SK-N-SH (cell line): ENCODE data around the gene FN3K. TPM values are rescaled to one million over a fixed set of nuclear protein-coding genes. Genes with fewer than 3 reads are reported as not detected.

Source experiments
- CTCF ChIA-PET: fragments of 300-600, 350-600 bp; formaldehyde crosslinking; extraction: SDS; loops from one replicate; lab custom pipeline; 2021; lab: Yijun Ruan, JAX
- POLR2A ChIA-PET: fragments of 350-600 bp; sonication (Branson Sonifier 250); formaldehyde crosslinking; extraction: SDS; loops from one replicate; lab custom pipeline; 2020; ENCODE audit warnings: antibody characterized with exemption, inconsistent platforms; lab: Yijun Ruan, JAX
- DNase-seq: peaks from one replicate; pipeline ENCODE4 v3.0.0; 2012
- H2AFZ ChIP-seq: fragments of 200-600 bp; sonication (generic); 2 replicates; pipeline ENCODE4 v1.8.1; 2016; ENCODE audit warnings: antibody characterized with exemption, mild to moderate bottlenecking, low read depth
- H3F3A ChIP-seq: fragments of 200-600 bp; sonication (generic); replicated peaks from 2 replicates; pipeline ENCODE3; 2016; ENCODE audit warnings: antibody characterized with exemption, mild to moderate bottlenecking; ENCODE audit not compliant: insufficient read depth
- H3K27ac ChIP-seq, 2 experiments: fragments of 200-500 bp in 1 of 2; fragments of 200-600 bp in 1 of 2; sonication (Bioruptor generic) in 1 of 2; sonication (generic), shearing (Covaris generic) in 1 of 2; 2 replicates each; pipeline versions ENCODE4 v1.5.1 to v1.6.1; 2014 to 2016; ENCODE audit warnings: low read depth in 2 of 2, inconsistent platforms in 1 of 2, low read length in 1 of 2, mild to moderate bottlenecking in 1 of 2, mixed read lengths in 1 of 2
- H3K27me3 ChIP-seq: fragments of 200-600 bp; sonication (generic), shearing (Covaris generic); 2 replicates; pipeline ENCODE4 v1.6.1; 2016; ENCODE audit warnings: mixed run types; ENCODE audit not compliant: insufficient read depth
- H3K36me3 ChIP-seq, 2 experiments: fragments of 200-500 bp in 1 of 2; fragments of 200-600 bp in 1 of 2; sonication (Bioruptor generic) in 1 of 2; sonication (generic) in 1 of 2; replicated peaks in 1 of 2; 2 replicates each; pipeline versions ENCODE3 to v1.5.1; 2014 to 2016; ENCODE audit warnings: low read length in 1 of 2, mild to moderate bottlenecking in 1 of 2; ENCODE audit not compliant: insufficient read depth in 2 of 2, control insufficient read depth in 1 of 2
- H3K4me1 ChIP-seq, 2 experiments: fragments of 200-500 bp in 1 of 2; fragments of 200-600 bp in 1 of 2; sonication (Bioruptor generic) in 1 of 2; sonication (generic), shearing (Covaris generic) in 1 of 2; 2 replicates each; pipeline versions ENCODE4 v1.5.1 to v1.6.1; 2014 to 2016; ENCODE audit warnings: low read depth in 1 of 2, low read length in 1 of 2, mixed run types in 1 of 2; ENCODE audit not compliant: insufficient read depth in 2 of 2, control insufficient read depth in 1 of 2
- H3K4me2 ChIP-seq: fragments of 200-600 bp; sonication (generic), shearing (Covaris generic); 2 replicates; pipeline ENCODE4 v1.6.1; 2017; ENCODE audit warnings: mixed run types
- H3K4me3 ChIP-seq, 2 experiments: fragments of 200-500 bp in 1 of 2; fragments of 200-600 bp in 1 of 2; sonication (Bioruptor generic) in 1 of 2; sonication (generic), shearing (Covaris generic) in 1 of 2; 2 replicates each; pipeline versions ENCODE4 v1.5.1 to v1.8.1; 2014 to 2016; ENCODE audit warnings: low read depth in 2 of 2, inconsistent platforms in 1 of 2, low read length in 1 of 2, mild to moderate bottlenecking in 1 of 2, mixed read lengths in 1 of 2, moderate library complexity in 1 of 2
- H3K79me2 ChIP-seq: fragments of 200-600 bp; sonication (generic); 2 replicates; pipeline ENCODE4 v1.8.1; 2017; ENCODE audit warnings: mild to moderate bottlenecking; ENCODE audit not compliant: insufficient read depth
- H3K9ac ChIP-seq: fragments of 200-600 bp; sonication (generic); 2 replicates; pipeline ENCODE4 v1.6.1; 2017; ENCODE audit warnings: mixed run types
- H3K9me2 ChIP-seq: fragments of 200-600 bp; sonication (generic); 2 replicates; pipeline ENCODE4 v1.6.1; 2017; ENCODE audit warnings: mixed run types
- H3K9me3 ChIP-seq: fragments of 200-600 bp; sonication (generic); 2 replicates; pipeline ENCODE4 v1.6.1; 2017; ENCODE audit warnings: mixed run types, mild to moderate bottlenecking, moderate library complexity
- H4K20me1 ChIP-seq: fragments of 200-600 bp; sonication (generic); 2 replicates; pipeline ENCODE4 v1.6.1; 2017; ENCODE audit warnings: mild to moderate bottlenecking, mixed run types; ENCODE audit not compliant: insufficient read depth
- CHD2 ChIP-seq: fragments of 150-350 bp; IDR thresholded peaks from 2 replicates; pipeline ENCODE4 v1.6.1; 2018; ENCODE audit warnings: low read length; ENCODE audit not compliant: partially characterized antibody
- EZH2phosphoT487 ChIP-seq: fragments of 200-600 bp; sonication (generic); IDR thresholded peaks from 2 replicates; pipeline ENCODE4 v1.6.1; 2017; ENCODE audit warnings: low read depth, mixed run types, mild to moderate bottlenecking, antibody characterized with exemption, moderate library complexity, borderline replicate concordance
- FOSL2 ChIP-seq: IDR thresholded peaks from 2 replicates; pipeline ENCODE4 v1.4.0; 2012; ENCODE audit warnings: low read depth, mild to moderate bottlenecking, moderate library complexity, borderline replicate concordance
- FOXJ3 ChIP-seq: sonication (generic); formaldehyde crosslinking; IDR thresholded peaks from 2 replicates; pipeline ENCODE4 v1.5.1; 2020; ENCODE audit warnings: mild to moderate bottlenecking, missing genetic modification reagents
- IRF3 ChIP-seq: fragments of 150-350 bp; IDR thresholded peaks from 2 replicates; pipeline ENCODE4 v1.6.1; 2016; ENCODE audit warnings: mild to moderate bottlenecking, low read depth, low read length
- MEF2A ChIP-seq: IDR thresholded peaks from 2 replicates; pipeline ENCODE4 v1.4.0; 2012; ENCODE audit warnings: low read depth, borderline replicate concordance
- MXI1 ChIP-seq: IDR thresholded peaks from 2 replicates; pipeline ENCODE4 v1.6.1; 2012; ENCODE audit warnings: mild to moderate bottlenecking, low read depth, low read length, improper control_type of control experiment
- NFIC ChIP-seq: IDR thresholded peaks from 2 replicates; pipeline ENCODE4 v1.4.0; 2012; ENCODE audit warnings: borderline replicate concordance
- NRF1 ChIP-seq: IDR thresholded peaks from 2 replicates; pipeline ENCODE4 v1.6.1; 2012; ENCODE audit warnings: low read depth, mild to moderate bottlenecking, low read length
- PBX3 ChIP-seq: IDR thresholded peaks from 2 replicates; pipeline ENCODE4; 2012
- POLR2AphosphoS5 ChIP-seq: IDR thresholded peaks from 2 replicates; pipeline ENCODE4 v1.6.1; 2012; ENCODE audit warnings: low read depth, low read length
- RAD21 ChIP-seq: IDR thresholded peaks from 2 replicates; pipeline ENCODE4 v1.6.1; 2012; ENCODE audit warnings: mild to moderate bottlenecking, low read length
- RCOR1 ChIP-seq: fragments of 150-350 bp; IDR thresholded peaks from 2 replicates; pipeline ENCODE4 v1.6.1; 2017; ENCODE audit warnings: antibody characterized with exemption, low read length
- SIN3A ChIP-seq: IDR thresholded peaks from 2 replicates; pipeline ENCODE4 v1.6.1; 2012; ENCODE audit warnings: low read depth, mild to moderate bottlenecking, low read length, moderate library complexity, borderline replicate concordance
- SMC3 ChIP-seq: IDR thresholded peaks from 2 replicates; pipeline ENCODE4 v1.6.1; 2012; ENCODE audit warnings: low read depth, low read length, improper control_type of control experiment
- TAF1 ChIP-seq: IDR thresholded peaks from 2 replicates; pipeline ENCODE4 v1.6.1; 2012; ENCODE audit warnings: low read depth, mild to moderate bottlenecking, low read length, moderate library complexity, borderline replicate concordance
- TCF12 ChIP-seq: IDR thresholded peaks from 2 replicates; pipeline ENCODE4 v1.4.0; 2012
- TEAD4 ChIP-seq: IDR thresholded peaks from 2 replicates; pipeline ENCODE4 v1.4.0; 2012; ENCODE audit warnings: mild to moderate bottlenecking, borderline replicate concordance; ENCODE audit not compliant: insufficient read depth
- YY1 ChIP-seq: IDR thresholded peaks from 2 replicates; pipeline ENCODE4 v1.4.0; 2012; ENCODE audit warnings: low read depth, mild to moderate bottlenecking
- WGBS: methylation state at CpG from one replicate; pipeline ENCODE4 v1.1.6; 2017; ENCODE audit warnings: low lambda C conversion rate; 5-methylcytosine and 5-hydroxymethylcytosine counted together
- polyA plus RNA-seq, 3 experiments: library from polyadenylated mRNA; depleted of rRNA; stranded (reverse); fragments of >200 nt; gene quantifications; 2 replicates each; pipeline ENCODE4 v1.2.3, GENCODE V29; 2012
- TF ChIP-seq, protein P1 (sequence below): IDR thresholded peaks from 2 replicates; pipeline ENCODE4 v1.4.0; 2012; ENCODE audit warnings: low read depth, borderline replicate concordance
- TF ChIP-seq, protein P2 (sequence below): fragments of 150-350 bp; IDR thresholded peaks from 2 replicates; pipeline ENCODE4 v1.6.1; 2017; ENCODE audit warnings: antibody characterized with exemption, low read length, low read depth, borderline replicate concordance

FN3K gene
- polyA plus RNA-seq, 1 of the 3 experiments (the other 2 are of a cell fraction), result 9.9 TPM

GRCh38 chr17:82745524-82745923 is 10.1 kb downstream of the FN3K start:
- CTCF ChIA-PET, result no interaction called here
- no peak for DNase-seq

GRCh38 chr17:82748756-82749155 is 13.3 kb downstream of the FN3K start:
- H3K79me2 ChIP-seq, result peaks cover 14% of the 10 kb centered on the region
- no peak overlapping the region for H3K4me3 ChIP-seq
- no peak overlapping the region for H3K9ac ChIP-seq
- ChIA-PET CTCF (interaction anchor here (1.7 kb wide), 1 partner anchor 12 kb away, joined by 4 read pairs; no protein-coding TSS in a partner anchor), POLR2A (no interaction called here)
- H3K9me2 ChIP-seq, result no peaks in the 10 kb centered on the region
- peaks cover 8% of the 10 kb centered on the region for H4K20me1 ChIP-seq
- no peaks in the 10 kb centered on the region for H3K27me3 ChIP-seq
- no peak for TF ChIP-seq SMC3
- TF ChIP-seq TEAD4, result no peak
- no peak for TF ChIP-seq IRF3
- TF ChIP-seq NRF1, result no peak
- no peak for TF ChIP-seq RCOR1
- TF ChIP-seq TCF12, result no peak
- TF ChIP-seq PBX3, result no peak
- no peak for TF ChIP-seq TAF1
- TF ChIP-seq, protein P1, sequence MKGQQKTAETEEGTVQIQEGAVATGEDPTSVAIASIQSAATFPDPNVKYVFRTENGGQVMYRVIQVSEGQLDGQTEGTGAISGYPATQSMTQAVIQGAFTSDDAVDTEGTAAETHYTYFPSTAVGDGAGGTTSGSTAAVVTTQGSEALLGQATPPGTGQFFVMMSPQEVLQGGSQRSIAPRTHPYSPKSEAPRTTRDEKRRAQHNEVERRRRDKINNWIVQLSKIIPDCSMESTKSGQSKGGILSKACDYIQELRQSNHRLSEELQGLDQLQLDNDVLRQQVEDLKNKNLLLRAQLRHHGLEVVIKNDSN, result no peak
- peaks cover 6% of the 10 kb centered on the region for H3F3A ChIP-seq
- no peak overlapping the region for H3K27ac ChIP-seq
- H3K4me2 ChIP-seq, result no peak overlapping the region
- peaks cover 0 to 6% of the 10 kb centered on the region in 2 experiments; a peak in 1 of 4 replicates for H3K4me1 ChIP-seq
- H2AFZ ChIP-seq, result no peak overlapping the region
- H3K9me3 ChIP-seq, result no peaks in the 10 kb centered on the region
- WGBS, result 94% methylated on average over 16 of the region's 16 CpGs
- peaks cover 0 to 16% of the 10 kb centered on the region in 2 experiments for H3K36me3 ChIP-seq
- DNase-seq, result no peak

More at GRCh38 chr17:82745524-82745923, 10.1 kb downstream of the FN3K start:
- Histone ChIP-seq H3F3A (peaks cover 6% of the 10 kb centered on the region), H3K9me2 (no peaks in the 10 kb centered on the region), H3K4me2 (no peak overlapping the region), H2AFZ (no peak overlapping the region), H3K9me3 (peaks cover 4% of the 10 kb centered on the region; the same call in 1 of the 2 replicates), H3K27ac (no peak overlapping the region), H3K79me2 (no peaks in the 10 kb centered on the region), H3K4me3 (no peak overlapping the region), H3K4me1 (no peaks in the 10 kb centered on the region), H3K36me3 (peaks cover 16 to 39% of the 10 kb centered on the region in 2 experiments), H4K20me1 (no peaks in the 10 kb centered on the region), H3K9ac (no peak overlapping the region), H3K27me3 (no peaks in the 10 kb centered on the region)
- 73% methylated on average over 8 of the region's 8 CpGs for WGBS
- POLR2A ChIA-PET, result no interaction called here
- TF ChIP-seq EZH2phosphoT487, result no peak
- TF ChIP-seq, protein P1, result no peak
- TF ChIP-seq MXI1, result no peak
- no peak for TF ChIP-seq FOSL2
- no peak for TF ChIP-seq SMC3
- no peak for TF ChIP-seq TCF12
- no peak for TF ChIP-seq SIN3A
- TF ChIP-seq POLR2AphosphoS5, result no peak
- no peak for TF ChIP-seq NFIC
- no peak for TF ChIP-seq PBX3
- no peak for TF ChIP-seq NRF1
- no peak for TF ChIP-seq YY1
- no peak for TF ChIP-seq CHD2
- TF ChIP-seq RAD21, result no peak
- TF ChIP-seq FOXJ3 (CRISPR knock-in tag), result no peak
- TF ChIP-seq MEF2A, result no peak
- TF ChIP-seq, protein P2, sequence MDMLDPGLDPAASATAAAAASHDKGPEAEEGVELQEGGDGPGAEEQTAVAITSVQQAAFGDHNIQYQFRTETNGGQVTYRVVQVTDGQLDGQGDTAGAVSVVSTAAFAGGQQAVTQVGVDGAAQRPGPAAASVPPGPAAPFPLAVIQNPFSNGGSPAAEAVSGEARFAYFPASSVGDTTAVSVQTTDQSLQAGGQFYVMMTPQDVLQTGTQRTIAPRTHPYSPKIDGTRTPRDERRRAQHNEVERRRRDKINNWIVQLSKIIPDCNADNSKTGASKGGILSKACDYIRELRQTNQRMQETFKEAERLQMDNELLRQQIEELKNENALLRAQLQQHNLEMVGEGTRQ, result no peak
